ENCODE measurements around the gene SMARCA2.

Gene SMARCA2

DNA sequence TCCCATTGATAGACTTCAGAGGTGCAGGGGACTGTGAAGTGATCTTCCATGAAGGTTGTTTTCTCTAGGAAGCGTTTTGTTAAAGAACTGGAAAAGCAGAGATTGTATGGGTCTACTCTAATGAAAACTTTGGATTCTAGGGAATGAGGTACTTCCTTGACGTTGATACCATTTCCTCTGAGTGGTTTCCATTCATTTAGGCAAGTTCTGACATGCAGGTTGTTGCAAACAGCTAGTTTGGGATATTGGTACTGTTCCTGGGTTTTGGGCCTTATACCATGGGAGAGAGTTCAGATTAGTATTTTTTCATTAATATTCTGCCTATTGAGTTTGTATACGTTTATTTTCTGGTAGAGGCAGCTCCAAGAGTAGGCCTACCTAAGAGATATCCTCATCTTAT lies 25.7 kb downstream of the SMARCA2 start:
- no peak for DNase-seq (ENCODE audit: low spot score)

DNA sequence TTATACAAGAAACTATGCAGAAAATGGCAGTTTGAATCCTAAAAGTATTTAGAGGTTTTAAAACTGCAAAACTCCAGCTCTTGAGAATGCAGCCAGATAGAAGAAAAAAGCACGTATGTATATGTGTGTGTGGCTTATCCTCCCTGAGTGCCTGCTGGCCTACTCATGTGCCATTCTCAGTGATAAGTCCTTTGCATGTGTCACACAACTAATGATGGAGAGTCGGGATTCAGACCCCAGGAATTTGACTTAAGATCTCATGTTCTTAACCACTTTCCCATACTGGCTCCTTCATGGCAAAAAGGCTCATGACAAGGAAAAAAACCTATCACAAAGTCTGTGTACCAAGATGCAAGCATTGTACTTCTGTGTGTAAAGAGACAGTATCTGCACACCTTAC lies 26.6 kb downstream of the SMARCA2 start:
- no peak for DNase-seq (ENCODE audit: low spot score)

DNA sequence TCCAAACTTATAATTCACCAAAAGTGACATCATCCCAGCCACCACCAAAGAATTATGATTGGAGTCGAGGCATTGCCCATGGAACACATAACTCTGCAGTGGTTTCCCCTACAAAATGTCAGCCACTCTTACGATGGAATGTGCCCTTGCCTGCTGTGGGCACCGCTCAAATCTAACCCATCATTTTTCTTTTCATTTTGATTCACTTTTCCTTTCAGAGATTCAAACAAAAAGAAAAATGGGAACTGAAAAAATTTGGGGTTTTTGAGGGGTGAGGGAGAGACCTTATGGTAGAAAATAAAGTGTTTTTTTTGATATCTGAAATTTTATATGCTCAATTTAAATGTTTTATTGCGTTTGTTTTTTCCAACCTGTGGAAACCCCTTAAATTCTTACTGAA lies 28.1 kb downstream of the SMARCA2 start:
- DNase-seq (ENCODE audit: low spot score), result no peak

DNA sequence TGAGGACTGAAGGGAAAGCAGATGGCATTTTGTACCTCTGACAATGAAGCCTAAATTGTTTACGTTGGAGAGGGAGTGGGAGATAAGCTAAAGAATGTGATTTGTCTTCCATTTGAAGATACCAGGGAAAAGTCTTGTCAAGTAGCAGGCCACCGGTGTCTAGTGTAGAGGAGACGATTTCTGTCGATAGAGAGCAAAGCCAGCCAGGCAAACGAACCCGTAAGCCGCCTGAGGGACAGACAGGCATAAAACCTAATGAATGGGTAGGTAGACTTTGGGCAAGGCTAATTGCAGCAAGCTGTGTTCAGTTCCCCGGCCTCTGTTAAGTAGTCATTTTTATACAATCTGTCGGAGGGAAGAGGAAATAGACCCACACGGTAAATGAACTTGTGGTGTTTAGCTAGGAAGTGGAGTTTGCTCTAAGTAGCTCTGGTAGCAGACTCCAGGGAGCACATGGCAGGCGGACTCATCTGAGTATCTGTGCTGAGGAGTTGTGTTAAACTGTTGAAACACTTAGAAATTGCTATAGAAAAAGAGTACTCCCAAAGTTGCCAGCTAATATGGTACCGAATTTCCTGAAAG lies 28.8 kb downstream of the SMARCA2 start:
- no peak for DNase-seq (ENCODE audit: low spot score)

DNA sequence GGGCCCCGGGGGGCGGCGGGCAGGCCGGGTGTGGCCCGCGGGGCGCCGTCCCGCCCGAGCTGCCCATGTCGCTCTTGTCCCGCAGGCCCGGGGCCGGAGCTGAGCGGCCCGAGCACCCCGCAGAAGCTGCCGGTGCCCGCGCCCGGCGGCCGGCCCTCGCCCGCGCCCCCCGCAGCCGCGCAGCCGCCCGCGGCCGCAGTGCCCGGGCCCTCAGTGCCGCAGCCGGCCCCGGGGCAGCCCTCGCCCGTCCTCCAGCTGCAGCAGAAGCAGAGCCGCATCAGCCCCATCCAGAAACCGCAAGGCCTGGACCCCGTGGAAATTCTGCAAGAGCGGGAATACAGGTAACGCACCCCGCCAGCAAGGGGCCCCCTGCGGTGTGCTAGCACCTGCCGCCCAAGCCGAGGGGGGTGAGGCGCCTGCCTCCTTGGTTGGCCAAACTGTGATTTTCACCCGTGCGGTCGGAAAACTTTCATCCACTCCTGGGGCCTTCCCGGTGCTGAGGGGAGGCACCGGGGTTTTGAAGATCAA lies 32.1 kb downstream of the SMARCA2 start:
- DNase-seq (ENCODE audit: low spot score), result no peak

DNA sequence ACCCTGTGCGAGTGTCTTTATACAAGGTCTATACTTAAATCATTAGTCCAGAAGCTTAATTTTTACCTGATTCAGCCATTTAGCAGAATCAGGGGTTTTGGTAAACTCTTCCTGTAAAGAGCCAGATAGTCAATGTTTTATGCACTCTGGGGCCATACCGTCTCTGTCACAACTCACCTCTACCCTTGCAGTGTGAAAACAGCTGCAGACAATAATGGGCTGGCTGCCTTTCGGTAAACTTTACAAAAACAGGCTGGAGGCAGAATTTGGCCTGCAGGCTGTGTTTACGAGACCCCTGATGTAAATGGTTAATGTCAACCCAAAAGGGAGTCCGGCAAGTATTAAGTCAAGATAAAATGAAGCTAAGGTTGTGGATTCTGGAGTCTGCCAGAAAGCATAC lies 32.8 kb downstream of the SMARCA2 start:
- DNase-seq (ENCODE audit: low spot score), result no peak

DNA sequence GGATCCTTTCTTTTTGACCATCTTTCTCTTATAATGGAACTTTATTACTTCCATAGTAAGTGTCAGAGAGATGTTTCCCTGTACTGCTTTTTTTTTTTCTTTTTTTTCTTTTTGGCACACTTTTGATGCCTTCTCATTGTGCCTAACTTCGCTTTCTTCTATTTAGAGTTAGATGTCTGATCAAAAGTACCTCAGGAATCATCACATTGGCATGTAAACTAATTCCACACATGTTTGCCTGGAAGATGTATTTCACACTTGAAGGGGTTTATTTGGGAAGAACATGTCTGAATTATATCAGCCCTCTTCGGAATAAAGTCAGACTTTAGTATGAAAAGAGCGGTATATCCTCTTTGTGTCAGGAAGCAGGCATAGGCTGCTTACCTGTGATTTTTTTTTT lies 35.1 kb downstream of the SMARCA2 start:
- DNase-seq (ENCODE audit: low spot score), result no peak

DNA sequence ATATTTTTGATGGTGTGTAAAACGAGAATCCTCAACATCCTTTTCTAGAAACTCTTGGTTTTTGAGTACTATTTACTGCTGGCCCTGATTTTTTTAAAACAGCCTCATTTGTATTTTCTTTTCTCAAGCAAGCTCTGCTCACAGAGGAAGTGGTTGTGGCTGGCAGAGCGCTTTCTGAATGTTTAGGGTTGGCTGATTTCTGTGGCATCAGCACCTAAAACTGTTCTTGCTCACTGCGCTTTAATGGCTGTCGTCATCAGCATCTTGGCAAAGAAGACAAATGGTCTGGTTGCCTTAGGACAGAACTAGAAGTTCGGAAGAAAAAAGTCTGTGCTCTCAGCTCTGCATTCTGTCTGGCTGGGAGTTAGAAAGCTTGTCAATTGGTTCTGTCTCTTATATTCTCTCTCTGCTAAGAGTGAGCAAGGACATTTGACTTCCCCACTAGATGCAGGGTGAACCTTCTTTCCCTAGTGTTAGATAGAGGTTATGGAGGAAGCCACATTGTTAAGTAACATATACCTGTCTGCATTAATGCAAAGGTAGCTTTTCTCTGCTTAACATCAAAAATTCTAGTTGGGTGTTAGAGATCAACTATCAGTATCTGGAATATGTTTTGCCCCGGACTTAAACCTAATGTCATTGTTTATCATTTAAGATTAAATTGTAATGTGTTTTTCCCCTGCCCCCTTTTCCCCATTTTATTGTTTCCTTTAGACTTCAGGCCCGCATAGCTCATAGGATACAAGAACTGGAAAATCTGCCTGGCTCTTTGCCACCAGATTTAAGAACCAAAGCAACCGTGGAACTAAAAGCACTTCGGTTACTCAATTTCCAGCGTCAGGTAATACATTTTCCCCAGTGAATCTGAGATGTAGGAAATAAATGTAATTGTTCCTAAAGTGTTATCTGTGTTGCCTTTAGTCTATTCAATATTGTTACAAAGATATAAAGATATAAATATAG lies 39.0 kb downstream of the SMARCA2 start:
- no peak for DNase-seq (ENCODE audit: low spot score)

DNA sequence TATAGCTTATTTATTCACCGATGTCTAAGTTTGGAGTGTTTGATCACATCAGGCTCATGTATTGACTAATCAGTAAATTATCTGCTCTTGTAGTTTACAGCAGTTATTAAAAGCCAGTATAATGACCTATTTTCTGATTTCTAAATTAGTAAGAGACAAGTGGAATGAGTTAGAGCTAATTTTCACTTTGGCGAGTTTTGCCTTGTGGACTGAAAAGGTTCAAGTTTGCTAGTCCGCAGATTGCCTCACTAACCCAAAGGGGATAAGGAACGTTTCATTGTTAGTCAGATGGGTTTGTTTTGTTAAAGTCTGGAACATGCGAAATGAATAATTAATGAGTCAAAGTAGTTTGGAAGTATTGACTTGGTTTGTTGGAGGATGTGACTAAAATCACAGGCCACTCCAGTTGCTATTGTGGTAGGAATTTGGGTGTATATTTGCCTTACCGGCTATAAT lies 40.1 kb downstream of the SMARCA2 start:
- no peak for DNase-seq (ENCODE audit: low spot score)

DNA sequence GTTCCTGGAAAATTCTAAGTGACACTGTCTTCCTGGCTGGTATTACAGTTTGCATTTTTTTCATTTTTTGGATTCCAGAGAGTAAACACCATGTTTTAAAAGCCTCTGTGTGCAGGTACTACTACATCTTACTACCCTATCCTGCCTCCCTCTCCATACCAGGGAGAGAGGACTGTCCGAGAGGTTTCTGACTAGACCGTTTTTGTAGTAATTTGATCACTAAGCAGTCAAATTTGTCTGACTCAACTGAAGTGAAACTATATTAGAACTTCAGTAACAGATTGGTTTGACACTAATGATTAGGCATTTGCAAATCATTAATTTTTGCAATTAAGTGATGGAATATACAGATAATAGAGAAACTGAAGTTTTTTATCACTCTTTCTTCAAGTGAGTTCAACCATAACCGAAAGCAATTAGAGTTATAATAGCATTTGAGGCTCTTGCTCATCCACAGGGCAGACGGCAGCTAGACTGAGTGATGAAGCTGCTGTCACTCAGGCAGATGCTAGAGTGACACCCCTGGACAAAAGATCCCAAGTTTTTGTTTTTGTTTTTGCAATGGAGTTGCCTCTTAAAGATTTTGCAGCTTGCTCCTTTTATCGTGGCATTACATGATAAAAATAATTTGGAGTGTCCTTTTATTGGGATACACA lies 44.3 kb downstream of the SMARCA2 start:
- no peak for DNase-seq (ENCODE audit: low spot score)

DNA sequence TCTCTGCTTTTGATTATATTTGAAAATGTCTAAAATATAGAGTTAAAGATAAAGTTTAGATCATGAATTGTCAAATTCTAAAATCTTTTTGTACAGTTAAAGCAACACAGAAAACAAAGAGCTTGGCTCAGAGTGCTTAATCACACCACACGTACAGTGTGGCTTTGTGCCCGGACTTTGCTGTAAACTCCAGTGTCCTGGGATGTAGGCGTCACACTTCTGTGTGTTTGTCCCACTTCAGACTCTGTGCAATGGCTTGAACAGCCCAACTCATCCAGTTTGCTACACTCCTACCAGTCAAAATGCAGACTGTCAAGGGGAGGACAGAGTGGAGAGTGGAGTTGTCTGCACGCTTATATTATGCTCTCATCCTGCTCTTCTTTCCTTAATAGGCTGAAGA lies 45.3 kb downstream of the SMARCA2 start:
- DNase-seq (ENCODE audit: low spot score), result no peak

DNA sequence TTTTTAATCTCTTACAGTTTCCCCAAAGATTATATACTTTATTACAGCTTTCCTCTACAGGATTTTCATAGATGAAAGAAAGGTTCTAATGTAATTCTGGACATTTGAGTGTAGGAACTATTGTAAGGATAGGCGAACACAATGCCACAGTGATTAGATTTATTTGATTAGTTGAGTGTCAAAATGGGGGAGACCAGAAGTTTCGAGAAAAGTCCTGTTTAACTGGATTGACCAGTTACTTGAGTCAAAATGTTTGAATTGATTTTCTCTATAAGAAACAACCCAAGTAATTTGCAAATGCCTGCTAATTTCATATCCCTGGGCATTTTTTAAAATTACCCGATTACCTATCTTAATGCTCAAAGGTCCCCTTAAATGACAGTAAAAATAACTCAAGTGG lies 50.6 kb downstream of the SMARCA2 start:
- no peak for DNase-seq (ENCODE audit: low spot score)

DNA sequence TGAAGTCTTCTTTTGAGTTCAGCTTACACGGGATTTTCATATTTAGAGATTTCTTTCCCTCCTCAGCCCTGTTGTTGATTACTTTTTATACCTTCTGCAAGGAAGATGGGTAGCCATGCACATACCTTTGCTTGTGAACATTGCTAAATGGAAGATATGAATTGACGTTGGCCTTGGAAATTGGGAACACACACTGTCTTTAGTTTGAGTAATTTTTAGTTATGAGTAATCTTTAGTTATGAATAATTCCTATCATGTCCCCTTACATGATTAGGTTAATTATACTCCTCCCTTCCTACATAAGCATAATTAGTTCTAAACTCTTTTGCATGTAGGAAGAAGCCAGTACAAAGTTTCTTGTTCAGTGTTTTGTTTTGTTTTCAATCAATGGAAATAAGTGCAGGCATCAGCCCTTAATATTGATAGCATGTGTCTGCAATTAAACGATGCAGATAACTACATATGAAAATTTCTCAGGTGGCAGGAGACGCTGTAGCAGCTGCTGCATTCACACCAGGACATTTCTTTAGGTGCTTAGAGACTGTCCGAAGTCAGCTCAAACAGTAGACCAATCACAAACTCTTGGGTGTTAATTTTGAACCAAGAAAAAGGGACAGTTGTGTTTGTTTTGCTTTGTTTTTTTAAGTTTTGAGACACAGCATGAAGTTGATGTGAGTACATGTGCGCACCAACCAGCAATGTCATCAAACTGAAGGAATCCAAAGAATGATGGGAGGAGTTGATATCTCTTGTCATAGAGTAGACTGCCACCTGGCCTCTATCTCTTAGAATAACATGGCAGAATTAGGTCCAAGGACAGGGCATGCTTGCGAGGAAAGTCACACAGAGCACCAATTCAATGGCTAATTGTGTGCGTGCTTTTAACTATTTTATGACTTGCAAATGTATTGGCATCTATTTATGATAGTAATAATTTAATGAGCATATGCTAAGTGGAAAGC lies 51.4 kb downstream of the SMARCA2 start:
- no peak for DNase-seq (ENCODE audit: low spot score)

DNA sequence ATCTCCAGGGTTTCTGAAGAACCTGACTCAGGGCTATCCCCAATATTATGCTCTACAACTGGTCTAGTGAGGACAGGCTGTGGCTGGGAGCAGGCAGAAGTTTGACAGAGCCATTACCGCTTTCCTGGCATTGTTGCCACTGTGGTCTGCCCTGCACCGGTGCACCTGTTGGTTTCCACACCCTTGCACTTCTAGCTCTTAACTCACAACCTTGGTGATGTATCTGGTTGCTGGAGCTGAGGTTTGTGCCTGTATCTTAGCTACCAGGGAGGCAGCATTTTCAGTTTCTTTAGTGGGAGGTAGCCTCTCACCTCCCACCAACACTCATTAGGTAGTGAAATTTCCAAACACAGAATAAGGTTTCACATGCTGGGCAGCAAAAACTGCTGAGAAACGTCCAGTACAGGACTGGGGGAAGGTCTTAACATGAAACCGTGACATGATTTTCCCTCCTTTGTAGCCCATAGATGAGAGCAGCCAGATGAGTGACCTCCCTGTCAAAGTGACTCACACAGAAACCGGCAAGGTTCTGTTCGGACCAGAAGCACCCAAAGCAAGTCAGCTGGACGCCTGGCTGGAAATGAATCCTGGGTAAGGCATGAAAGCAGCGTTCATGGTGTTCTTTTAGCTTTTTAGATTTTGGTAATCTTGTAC lies 57.7 kb downstream of the SMARCA2 start:
- no peak for DNase-seq (ENCODE audit: low spot score)

DNA sequence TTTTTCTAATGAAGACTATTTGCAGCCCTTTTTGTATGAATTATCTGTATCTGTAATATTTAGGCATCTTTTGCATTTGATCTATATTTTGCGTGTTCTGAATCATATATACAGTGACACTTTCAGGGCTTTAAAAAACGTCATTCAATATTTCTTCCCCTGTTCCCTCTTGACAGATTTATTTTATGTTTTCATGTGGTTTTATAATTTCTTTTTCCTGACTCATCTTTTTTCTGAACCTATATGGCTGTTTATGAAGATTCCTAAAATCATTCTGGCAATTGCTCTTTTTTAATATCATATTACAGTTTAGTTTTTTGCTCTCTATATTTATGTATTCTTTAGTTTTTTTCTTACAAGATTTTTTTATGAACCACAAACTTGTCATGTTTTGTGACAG lies 67.6 kb downstream of the SMARCA2 start:
- no peak for DNase-seq (ENCODE audit: low spot score)

DNA sequence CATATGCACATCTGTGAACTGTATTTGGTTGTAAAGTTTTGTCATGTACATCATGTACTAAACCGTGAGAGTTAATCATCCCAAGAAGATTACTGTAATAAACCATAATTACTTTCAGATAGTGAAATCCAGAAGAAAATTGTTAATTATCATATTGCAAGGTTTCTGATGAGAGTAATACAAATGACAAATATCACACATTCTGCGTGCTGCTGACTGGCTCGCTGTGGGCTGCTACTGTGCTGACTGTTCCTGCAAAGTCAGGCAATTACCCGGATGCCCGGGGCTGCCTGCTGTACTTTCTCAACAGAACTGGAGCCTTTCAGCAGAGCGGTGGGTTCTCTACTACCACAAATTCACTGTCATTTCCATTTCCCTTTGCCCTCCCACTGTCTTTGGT lies 68.3 kb downstream of the SMARCA2 start:
- DNase-seq (ENCODE audit: low spot score), result no peak

DNA sequence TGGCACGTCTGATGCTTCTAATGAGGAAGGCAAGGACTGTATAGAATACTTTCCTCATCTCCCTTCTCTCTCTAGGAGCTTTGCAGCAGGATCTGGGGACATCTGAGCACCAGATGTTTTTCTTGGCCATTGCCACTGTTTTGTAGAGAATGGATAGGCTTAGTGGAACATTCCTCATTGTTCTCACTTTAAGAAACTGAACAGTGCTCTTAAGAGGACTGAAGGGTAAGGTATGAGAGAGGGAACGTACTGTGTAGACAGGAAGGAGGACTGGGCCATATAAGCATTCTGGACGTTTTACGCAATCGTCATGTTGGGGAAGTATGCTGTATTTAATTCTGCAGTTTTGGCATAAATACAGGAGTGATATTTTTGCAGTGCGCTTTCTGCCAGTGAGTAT lies 70.6 kb downstream of the SMARCA2 start:
- DNase-seq (ENCODE audit: low spot score), result no peak

DNA sequence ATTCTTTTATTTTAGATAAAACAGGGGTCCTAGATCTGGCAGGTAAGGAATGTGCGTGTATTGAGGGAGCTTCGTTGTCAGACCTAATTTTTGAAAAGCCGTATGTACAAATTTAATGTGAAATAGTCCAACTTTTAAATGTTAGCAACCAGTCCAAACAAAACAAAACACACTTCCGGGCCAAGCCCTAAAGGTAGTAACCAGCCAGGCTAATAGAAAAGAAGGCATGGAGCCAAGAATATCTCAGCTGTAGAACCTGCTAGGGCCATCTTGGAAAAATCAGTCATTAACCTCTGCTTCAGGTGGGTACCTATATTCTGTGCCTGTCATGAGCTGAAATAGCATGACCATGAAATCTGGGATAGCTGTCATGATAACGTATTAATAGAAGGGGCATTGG lies 71.0 kb downstream of the SMARCA2 start:
- DNase-seq (ENCODE audit: low spot score), result no peak

DNA sequence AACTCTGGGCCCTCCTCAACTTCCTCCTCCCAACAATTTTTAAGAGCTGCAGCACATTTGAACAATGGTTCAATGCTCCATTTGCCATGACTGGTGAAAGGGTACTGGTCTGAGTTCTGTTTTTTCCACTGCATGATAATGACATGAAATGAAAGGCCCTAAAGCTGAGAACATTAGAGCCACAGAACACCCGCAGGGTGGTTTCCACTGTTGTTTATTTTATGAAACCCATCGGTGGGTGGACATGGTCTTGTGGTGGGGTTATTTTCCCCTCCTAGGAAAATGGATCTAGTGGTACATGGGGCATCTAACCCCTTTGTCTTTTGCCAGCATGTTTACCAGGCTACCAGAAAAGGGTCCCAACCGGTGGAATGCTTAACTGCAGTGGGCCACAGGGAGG lies 71.8 kb downstream of the SMARCA2 start:
- no peak for DNase-seq (ENCODE audit: low spot score)

DNA sequence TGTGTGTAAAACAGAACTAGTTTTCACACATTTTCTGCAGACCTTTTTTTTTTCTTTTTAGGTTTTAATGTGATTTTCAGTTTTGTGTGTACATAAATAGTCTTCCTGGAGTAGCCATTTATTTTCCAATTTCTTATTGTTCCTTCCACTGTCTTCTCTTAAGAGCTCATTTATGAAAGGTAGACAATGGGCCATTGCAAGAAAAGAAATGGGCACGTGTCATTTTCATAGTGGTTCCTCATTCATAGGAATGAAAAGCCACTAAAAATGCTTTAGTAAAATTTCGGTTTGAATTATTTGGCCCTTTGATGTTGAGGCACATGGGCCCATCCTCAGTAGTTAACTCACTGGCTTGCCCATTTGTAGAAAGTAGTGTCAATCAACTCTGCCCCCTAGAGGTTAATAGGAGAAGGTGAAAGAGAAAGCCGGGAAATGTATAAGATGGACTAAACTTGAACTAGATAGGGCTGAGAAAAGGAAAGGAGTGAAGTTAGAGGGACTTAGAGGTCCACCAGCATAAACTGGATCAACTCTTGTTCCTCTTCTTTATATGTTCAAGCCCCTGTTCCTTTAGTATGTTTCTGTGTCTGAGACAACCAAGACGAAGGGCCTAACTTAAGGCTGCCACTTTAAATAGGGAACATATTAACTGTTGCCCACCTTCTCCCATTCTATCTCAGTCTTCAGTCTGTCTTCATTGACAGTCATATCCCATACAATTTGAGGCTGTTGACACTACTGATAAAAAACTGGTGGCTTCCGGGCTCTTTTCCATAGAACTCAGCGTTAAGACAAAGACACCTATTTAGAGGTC lies 72.6 kb downstream of the SMARCA2 start:
- DNase-seq (ENCODE audit: low spot score), result peak; percentile 22

All from LoVo (cell line).